ENCODE measurements around the gene ING5.

The ING5 gene

GRCh38 chr2:241672243-241673188 is 29.3 kb upstream of the ING5 start:
- DNase-seq: no peak

GRCh38 chr2:241673189-241673663 is 28.6 kb upstream of the ING5 start:
- DNase-seq: no peak

GRCh38 chr2:241673797-241674725 is 27.8 kb upstream of the ING5 start:
- no peak for DNase-seq

GRCh38 chr2:241675885-241676284 is 26.0 kb upstream of the ING5 start:
- no peak for DNase-seq

GRCh38 chr2:241676665-241677064 is 25.2 kb upstream of the ING5 start:
- DNase-seq: no peak

GRCh38 chr2:241677392-241677791 is 24.4 kb upstream of the ING5 start:
- no peak for DNase-seq

GRCh38 chr2:241678307-241678706 is 23.5 kb upstream of the ING5 start:
- DNase-seq: no peak

- no peak for DNase-seq
Measured at GRCh38 chr2:241678784-241679540, 22.9 kb upstream of the ING5 start.

DNA sequence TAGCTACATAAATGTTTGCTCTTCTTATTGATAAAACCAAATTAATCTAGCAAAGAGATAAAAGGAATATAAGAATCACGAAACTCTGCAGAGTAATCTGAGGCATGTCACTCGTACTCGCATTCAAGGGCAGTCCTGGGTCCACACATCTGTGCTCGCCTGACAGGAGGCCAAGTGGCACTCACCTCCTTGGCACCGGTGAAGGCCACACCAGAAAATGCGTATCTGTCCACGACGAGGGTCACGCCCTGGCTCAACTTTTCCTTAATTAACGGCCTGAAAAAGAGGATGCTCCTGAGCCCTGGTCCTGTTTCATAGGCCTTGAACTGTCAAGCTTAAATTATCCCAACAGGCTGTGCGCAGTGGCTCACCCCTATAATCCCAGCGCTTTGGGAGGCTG is 21.8 kb upstream of the ING5 start:
- no peak for DNase-seq

GRCh38 chr2:241680827-241681599 is 20.8 kb upstream of the ING5 start:
- no peak for DNase-seq

DNA sequence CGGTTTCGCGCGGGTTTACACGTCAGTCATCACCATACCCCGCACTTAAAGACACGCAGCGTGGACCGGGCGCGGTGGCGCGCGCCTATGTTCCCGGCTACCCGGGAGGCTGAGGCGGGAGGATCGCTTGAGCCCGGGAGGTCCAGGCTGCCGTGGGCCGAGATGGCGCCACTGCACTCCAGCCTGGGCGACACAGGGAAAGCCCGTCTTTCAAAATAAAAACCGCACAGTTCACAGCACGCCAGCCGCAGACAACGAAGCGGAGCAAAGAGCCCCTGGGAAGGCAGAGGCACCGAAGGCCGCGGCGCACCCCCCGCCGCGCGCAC is 15.6 kb upstream of the ING5 start:
- no peak for DNase-seq

GRCh38 chr2:241686650-241687425 is 15.0 kb upstream of the ING5 start, which contains the start of gene DTYMK:
Gene DTYMK, minus strand, starts transcription at chr2:241686815. Its CDS starts 32 bp downstream, at chr2:241686783.
- DNase-seq: peak; percentile 94

- no peak for DNase-seq
Measured at GRCh38 chr2:241689306-241689705, 12.5 kb upstream of the ING5 start.

GRCh38 chr2:241690202-241690717 is 11.6 kb upstream of the ING5 start:
- DNase-seq: no peak

- no peak for DNase-seq
Measured at GRCh38 chr2:241692448-241692847, 9.4 kb upstream of the ING5 start.

GRCh38 chr2:241695651-241696050 is 6.2 kb upstream of the ING5 start:
- no peak for DNase-seq

DNA sequence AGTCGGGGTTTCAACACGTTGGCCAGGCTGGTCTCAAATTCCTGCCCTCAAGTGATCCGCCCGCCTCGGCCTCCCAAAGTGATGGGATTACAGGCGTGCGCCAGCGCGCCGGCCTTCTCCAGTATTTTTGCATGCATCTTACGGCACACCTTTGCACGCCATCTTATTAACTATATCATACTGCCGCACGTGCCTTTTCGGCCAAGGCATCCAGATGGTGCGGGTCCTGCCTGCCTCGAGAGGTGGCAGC is 765 bp upstream of the ING5 start:
- no peak for DNase-seq

DNA sequence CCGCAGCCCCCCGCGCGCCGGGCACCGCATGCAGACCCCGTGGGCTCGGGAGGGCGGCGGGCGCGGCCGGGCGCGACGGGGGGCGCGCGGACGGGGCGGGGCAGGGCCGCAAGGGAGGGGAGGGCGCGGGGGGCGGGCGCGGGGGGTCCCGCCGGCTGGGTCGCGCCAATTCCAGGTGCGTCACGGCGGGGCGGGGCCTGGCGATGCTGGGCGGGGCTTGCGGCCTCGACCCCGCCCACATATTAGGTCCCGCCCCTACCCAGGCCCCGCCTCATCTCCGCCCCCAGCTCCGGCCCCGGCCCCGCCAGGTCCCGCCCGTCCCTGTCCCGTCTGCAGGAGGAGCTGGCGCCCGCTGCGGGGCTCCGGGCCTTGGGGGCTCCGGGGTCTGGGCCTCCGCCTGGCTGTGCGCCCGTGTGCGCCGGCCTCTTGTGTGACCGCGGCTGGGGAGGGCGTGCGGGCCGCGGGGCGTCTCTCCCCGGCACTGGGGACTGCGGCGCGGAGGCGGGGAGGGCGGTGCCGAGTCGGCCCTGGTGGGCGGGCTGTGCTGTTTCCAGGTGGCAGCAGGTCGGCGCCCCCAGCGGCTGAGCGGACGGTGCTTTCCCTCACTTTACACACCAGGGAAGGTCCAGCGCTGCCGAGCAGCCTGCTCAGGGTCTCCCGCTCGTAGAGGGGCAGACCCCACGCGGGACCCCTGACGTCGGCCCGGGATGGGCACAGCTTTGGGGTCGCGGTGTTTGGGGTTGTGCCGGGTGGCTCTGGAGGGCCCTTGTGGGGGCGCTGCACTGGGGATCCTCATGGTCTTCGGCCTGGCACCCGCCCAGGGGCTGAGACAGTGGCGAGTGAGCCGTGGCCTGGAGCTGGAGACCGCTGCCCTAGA is 554 bp downstream of the ING5 start:
- peak; percentile 85 for DNase-seq

DNA sequence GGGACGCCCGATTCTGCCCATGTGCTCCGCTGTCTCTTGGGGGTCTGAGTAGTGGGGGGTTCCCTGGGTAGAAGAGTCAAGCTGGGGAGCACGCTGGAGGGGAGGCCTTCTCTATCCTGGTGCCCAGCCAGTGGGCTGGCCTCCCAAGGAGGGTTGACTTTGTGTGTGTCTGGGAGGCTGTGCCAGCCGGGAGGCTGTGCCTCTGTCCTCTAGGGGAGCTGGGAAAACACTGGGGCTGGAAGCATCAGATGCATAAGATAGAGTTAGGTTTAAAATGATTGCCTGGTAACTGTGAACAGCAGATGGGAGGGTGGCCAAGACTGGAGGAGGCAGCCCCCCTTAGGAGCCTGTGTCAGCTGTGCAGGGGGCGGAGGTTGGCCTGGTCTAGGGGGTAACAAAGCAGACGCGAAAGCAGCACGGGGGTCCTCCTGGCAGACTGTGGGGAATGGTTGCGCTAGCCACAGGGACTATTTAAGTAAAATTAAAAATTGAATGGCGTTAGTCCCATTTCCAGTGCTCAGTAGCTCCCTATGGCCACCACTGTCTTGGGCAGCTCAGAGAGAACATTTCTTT is 1.3 kb downstream of the ING5 start:
- no peak for DNase-seq

DNA sequence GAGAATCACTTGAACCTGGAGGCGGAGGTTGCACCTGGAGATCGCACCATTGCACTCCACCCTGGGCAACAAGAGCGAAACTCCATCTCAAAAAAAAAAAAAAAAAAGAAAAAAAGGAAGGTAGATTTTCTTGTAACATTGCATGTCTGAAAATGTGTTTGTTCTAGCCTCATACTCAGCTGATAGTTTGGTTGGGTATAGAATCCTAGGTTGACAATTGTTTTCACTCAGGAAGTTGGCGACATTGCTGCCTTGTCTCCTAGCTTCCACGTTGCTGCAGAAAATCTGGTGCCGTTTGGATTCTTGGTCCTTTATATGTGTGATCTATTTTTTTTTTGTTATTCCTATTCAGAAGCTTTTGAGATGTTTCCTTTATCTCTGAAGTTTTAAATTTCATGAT is 4.7 kb downstream of the ING5 start:
- DNase-seq: no peak
